EH (cell line): ENCODE data around the gene RBM24.

Source experiments
- DNase-seq: peaks from one replicate; pipeline ENCODE4 v3.0.0-alpha.2; 2015; ENCODE audit warnings: low read depth

Gene RBM24

DNA sequence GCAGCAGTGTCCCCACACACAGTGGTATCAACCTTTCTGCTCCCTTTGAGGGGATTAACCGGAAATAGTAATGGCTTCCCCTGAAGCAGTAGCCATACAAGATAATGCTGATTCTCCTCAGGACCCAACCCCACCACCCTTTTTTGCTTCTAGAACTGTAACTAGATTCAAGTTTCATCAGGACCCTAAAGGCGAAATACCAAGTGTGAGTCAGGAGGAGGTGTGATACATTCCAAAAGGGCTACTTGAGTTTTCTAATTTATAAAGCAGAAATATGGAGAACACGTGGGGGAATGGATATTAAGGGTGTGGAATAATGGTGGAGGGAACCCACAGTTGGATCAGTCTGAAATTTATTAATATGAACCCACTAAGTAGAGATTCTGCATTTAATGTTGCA, 60.7 kb downstream of the RBM24 start:
- DNase-seq: no peak

DNA sequence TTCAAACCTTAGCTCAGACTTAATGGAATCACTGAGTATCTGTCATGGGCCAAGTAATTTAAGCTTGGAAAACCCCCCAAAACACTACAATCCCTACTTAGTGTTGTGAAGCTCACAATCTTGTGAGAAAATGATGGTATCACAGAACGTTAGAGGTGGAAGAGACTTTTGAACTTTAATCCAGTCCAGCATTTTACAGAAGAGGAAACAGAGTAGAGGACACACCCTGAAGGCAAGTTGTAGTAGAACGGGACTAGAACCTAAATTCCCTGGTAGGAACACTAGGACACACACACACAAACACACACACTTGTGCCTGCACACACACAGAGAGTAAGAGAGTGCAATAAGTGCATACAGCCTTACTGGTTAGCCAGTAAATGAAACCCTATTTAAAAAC, 62.1 kb downstream of the RBM24 start:
- no peak for DNase-seq
